ENCODE measurements around the gene CDC42BPA. TPM values are rescaled to one million over a fixed set of nuclear protein-coding genes. Genes with fewer than 3 reads are reported as not detected.
A peak's percentile ranks its signal among the peaks of the same experiment; 100 is the strongest.

The CDC42BPA gene
- total RNA-seq, 1 experiment from 2014 or later, result 32.0 TPM

DNA sequence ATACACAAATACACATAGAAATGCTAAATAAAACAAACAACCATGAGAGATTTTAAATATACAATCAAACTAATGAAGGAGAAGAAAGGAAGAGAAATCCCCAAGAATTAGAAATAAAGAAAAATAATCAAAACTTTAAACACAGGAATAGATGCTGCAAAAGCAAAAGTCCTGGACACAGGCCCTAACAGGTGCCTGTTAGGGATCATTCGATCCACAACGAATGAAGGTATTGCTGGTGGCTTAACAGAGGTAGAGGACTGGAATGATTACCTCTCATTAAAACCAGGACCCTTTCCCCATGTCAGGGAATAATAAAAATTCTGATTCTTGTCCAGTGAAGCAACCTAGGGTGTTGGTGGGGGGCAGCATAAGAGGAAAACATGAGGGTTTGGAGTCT, 56.8 kb downstream of the CDC42BPA start:
- Histone ChIP-seq H4K20me1 (ENCODE audit: low read length) (0 out of 2 replicates have a peak, but pooled peaks cover 10% of the 10 kb centered on the region), H3K4me3 (ENCODE audit: low read length) (no peak overlapping the region), H3K79me2 (ENCODE audit: low read length) (0 out of 2 replicates have a peak, but pooled peaks cover 11% of the 10 kb centered on the region), H3K9me3 (ENCODE audit: low read length) (no peaks in the 10 kb centered on the region), H3K4me2 (ENCODE audit: low read length) (no peak overlapping the region), H2AFZ (ENCODE audit: low read length) (no peak overlapping the region), H3K27me3 (ENCODE audit: low read length) (no peaks in the 10 kb centered on the region), H3K36me3 (ENCODE audit: low read depth, low read length) (no peaks in the 10 kb centered on the region), H3K9ac (ENCODE audit: low read length) (no peak overlapping the region), H3K4me1 (ENCODE audit: insufficient read depth, low read length) (no peaks in the 10 kb centered on the region), H3K9me2 (replicated peaks; ENCODE audit: low read length) (no peaks in the 10 kb centered on the region), H3K27ac (ENCODE audit: low read length) (no peak overlapping the region), H3F3A (ENCODE audit: low read length, unreplicated experiment) (no peaks in the 10 kb centered on the region)
- no peak for DNase-seq
- CTCF ChIA-PET, result no interaction called here
- POLR2A ChIA-PET (ENCODE audit: unreplicated experiment), result no interaction called here
- ATAC-seq, result no peak
- intact Hi-C loops (cut with micrococcal nuclease), result no loop called here
- TF ChIP-seq EZH2phosphoT487 (IDR thresholded peaks at IDR 0.05; ENCODE audit: borderline replicate concordance, low read length) (no peak), EZH2 (IDR thresholded peaks at IDR 0.05; ENCODE audit: low read length, unreplicated experiment) (no peak)
- TF ChIP-seq, protein P1, sequence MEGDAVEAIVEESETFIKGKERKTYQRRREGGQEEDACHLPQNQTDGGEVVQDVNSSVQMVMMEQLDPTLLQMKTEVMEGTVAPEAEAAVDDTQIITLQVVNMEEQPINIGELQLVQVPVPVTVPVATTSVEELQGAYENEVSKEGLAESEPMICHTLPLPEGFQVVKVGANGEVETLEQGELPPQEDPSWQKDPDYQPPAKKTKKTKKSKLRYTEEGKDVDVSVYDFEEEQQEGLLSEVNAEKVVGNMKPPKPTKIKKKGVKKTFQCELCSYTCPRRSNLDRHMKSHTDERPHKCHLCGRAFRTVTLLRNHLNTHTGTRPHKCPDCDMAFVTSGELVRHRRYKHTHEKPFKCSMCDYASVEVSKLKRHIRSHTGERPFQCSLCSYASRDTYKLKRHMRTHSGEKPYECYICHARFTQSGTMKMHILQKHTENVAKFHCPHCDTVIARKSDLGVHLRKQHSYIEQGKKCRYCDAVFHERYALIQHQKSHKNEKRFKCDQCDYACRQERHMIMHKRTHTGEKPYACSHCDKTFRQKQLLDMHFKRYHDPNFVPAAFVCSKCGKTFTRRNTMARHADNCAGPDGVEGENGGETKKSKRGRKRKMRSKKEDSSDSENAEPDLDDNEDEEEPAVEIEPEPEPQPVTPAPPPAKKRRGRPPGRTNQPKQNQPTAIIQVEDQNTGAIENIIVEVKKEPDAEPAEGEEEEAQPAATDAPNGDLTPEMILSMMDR (conservative IDR thresholded peaks at IDR 0.05; ENCODE audit: low read depth, low read length), result no peak
- BruUV-seq (replicated peaks), result no TSS peak

- Histone ChIP-seq H3K4me1 (ENCODE audit: insufficient read depth, low read length) (no peaks in the 10 kb centered on the region), H3K4me2 (ENCODE audit: low read length) (no peak overlapping the region), H3K9me3 (ENCODE audit: low read length) (no peaks in the 10 kb centered on the region), H4K20me1 (ENCODE audit: low read length) (0 out of 2 replicates have a peak, but pooled peaks cover 5% of the 10 kb centered on the region), H3K27me3 (ENCODE audit: low read length) (no peaks in the 10 kb centered on the region), H3K9ac (ENCODE audit: low read length) (no peak overlapping the region), H3K4me3 (ENCODE audit: low read length) (no peak overlapping the region), H3F3A (ENCODE audit: low read length, unreplicated experiment) (no peaks in the 10 kb centered on the region), H3K36me3 (ENCODE audit: low read depth, low read length) (no peaks in the 10 kb centered on the region), H3K27ac (ENCODE audit: low read length) (no peak overlapping the region), H3K79me2 (ENCODE audit: low read length) (0 out of 2 replicates have a peak, but pooled peaks cover 11% of the 10 kb centered on the region), H2AFZ (ENCODE audit: low read length) (no peak overlapping the region), H3K9me2 (replicated peaks; ENCODE audit: low read length) (no peaks in the 10 kb centered on the region)
- ChIA-PET POLR2A (ENCODE audit: unreplicated experiment) (no interaction called here), CTCF (no interaction called here)
- DNase-seq (no peak), ATAC-seq (no peak)
- BruUV-seq (replicated peaks), result no TSS peak
- intact Hi-C loops (cut with micrococcal nuclease), result no loop called here
- TF ChIP-seq EZH2 (IDR thresholded peaks at IDR 0.05; ENCODE audit: low read length, unreplicated experiment) (no peak), EZH2phosphoT487 (IDR thresholded peaks at IDR 0.05; ENCODE audit: borderline replicate concordance, low read length) (no peak)
- TF ChIP-seq, protein P1 (conservative IDR thresholded peaks at IDR 0.05; ENCODE audit: low read depth, low read length), result no peak
Observed at GRCh38 chr1:227260433-227260832, 57.9 kb downstream of the CDC42BPA start.

GRCh38 chr1:227257964-227258363, 60.3 kb downstream of the CDC42BPA start:
- DNase-seq (peak; percentile 31), ATAC-seq (no peak)
- Histone ChIP-seq H3K4me3 (ENCODE audit: low read length) (no peak overlapping the region), H3K9ac (ENCODE audit: low read length) (no peak overlapping the region), H3K27ac (ENCODE audit: low read length) (no peak overlapping the region), H4K20me1 (ENCODE audit: low read length) (0 out of 2 replicates have a peak, but pooled peaks cover 5% of the 10 kb centered on the region), H3K9me2 (replicated peaks; ENCODE audit: low read length) (no peaks in the 10 kb centered on the region), H3K27me3 (ENCODE audit: low read length) (no peaks in the 10 kb centered on the region), H3K79me2 (ENCODE audit: low read length) (peaks cover 25% of the 10 kb centered on the region; the same call in 1 of the 2 replicates), H3F3A (ENCODE audit: low read length, unreplicated experiment) (no peaks in the 10 kb centered on the region), H3K4me1 (ENCODE audit: insufficient read depth, low read length) (no peaks in the 10 kb centered on the region), H3K4me2 (ENCODE audit: low read length) (no peak overlapping the region), H2AFZ (ENCODE audit: low read length) (no peak overlapping the region), H3K36me3 (ENCODE audit: low read depth, low read length) (no peaks in the 10 kb centered on the region), H3K9me3 (ENCODE audit: low read length) (no peaks in the 10 kb centered on the region)
- intact Hi-C loops (cut with micrococcal nuclease), result no loop called here
- POLR2A ChIA-PET (ENCODE audit: unreplicated experiment), result interaction anchor here (0.6 kb wide), 1 partner anchor 53 kb away, joined by 3 read pairs; no protein-coding TSS in a partner anchor
- CTCF ChIA-PET, result interaction anchor here (0.9 kb wide), 1 partner anchor 443 kb away, joined by 3 read pairs; no protein-coding TSS in a partner anchor
- BruUV-seq (replicated peaks), result no TSS peak
- TF ChIP-seq EZH2phosphoT487 (IDR thresholded peaks at IDR 0.05; ENCODE audit: borderline replicate concordance, low read length) (no peak), EZH2 (IDR thresholded peaks at IDR 0.05; ENCODE audit: low read length, unreplicated experiment) (no peak)
- TF ChIP-seq, protein P1 (conservative IDR thresholded peaks at IDR 0.05; ENCODE audit: low read depth, low read length), result peak; percentile 68
